NCI-H1436 (cell line): Measurements from ENCODE around the gene TENM3.

ENCODE experiments used
- DNase-seq: peaks from one replicate; lab custom pipeline; 2025; lab: John Stamatoyannopoulos, UW

The TENM3 gene

GRCh38 chr4:182560358-182560757 lies 317.2 kb downstream of the TENM3 start:
- no peak for DNase-seq

GRCh38 chr4:182562350-182562749 lies 319.1 kb downstream of the TENM3 start:
- no peak for DNase-seq

GRCh38 chr4:182564724-182565369 lies 321.6 kb downstream of the TENM3 start:
- no peak for DNase-seq

- DNase-seq = no peak
Measured at GRCh38 chr4:182567119-182567518, 323.9 kb downstream of the TENM3 start.

GRCh38 chr4:182569561-182569960 lies 326.4 kb downstream of the TENM3 start:
- no peak for DNase-seq

GRCh38 chr4:182574706-182575105 lies 331.5 kb downstream of the TENM3 start:
- no peak for DNase-seq

- DNase-seq = no peak
Measured at GRCh38 chr4:182575225-182575624, 332.0 kb downstream of the TENM3 start.

GRCh38 chr4:182576601-182577289 lies 333.5 kb downstream of the TENM3 start:
- DNase-seq = no peak

GRCh38 chr4:182577411-182577810 lies 334.2 kb downstream of the TENM3 start:
- no peak for DNase-seq

- DNase-seq = no peak
Measured at GRCh38 chr4:182578402-182578801, 335.2 kb downstream of the TENM3 start.

- no peak for DNase-seq
Measured at GRCh38 chr4:182582245-182582644, 339.0 kb downstream of the TENM3 start.

- no peak for DNase-seq
Measured at GRCh38 chr4:182583703-182584415, 340.7 kb downstream of the TENM3 start.

- DNase-seq = no peak
Measured at GRCh38 chr4:182585321-182585720, 342.1 kb downstream of the TENM3 start.

GRCh38 chr4:182589100-182589499 lies 345.9 kb downstream of the TENM3 start:
- no peak for DNase-seq

- no peak for DNase-seq
Measured at GRCh38 chr4:182593402-182593801, 350.2 kb downstream of the TENM3 start.

GRCh38 chr4:182593864-182594263 lies 350.7 kb downstream of the TENM3 start:
- DNase-seq = no peak

GRCh38 chr4:182600093-182600492 lies 356.9 kb downstream of the TENM3 start:
- peak; percentile 14 for DNase-seq

- DNase-seq = no peak
Measured at GRCh38 chr4:182600856-182601255, 357.7 kb downstream of the TENM3 start.

- DNase-seq = peak; percentile 49
Measured at GRCh38 chr4:182604161-182604622, 361.0 kb downstream of the TENM3 start.

- no peak for DNase-seq
Measured at GRCh38 chr4:182604953-182605352, 361.8 kb downstream of the TENM3 start.

- DNase-seq = no peak
Measured at GRCh38 chr4:182608525-182608924, 365.3 kb downstream of the TENM3 start.

GRCh38 chr4:182616476-182616875 lies 373.3 kb downstream of the TENM3 start:
- DNase-seq = no peak

GRCh38 chr4:182619660-182620059 lies 376.5 kb downstream of the TENM3 start:
- no peak for DNase-seq
